Motor neuron (in vitro differentiated cells): Measurements from ENCODE around the gene MAVS. TPM values are rescaled to one million over a fixed set of nuclear protein-coding genes. Genes with fewer than 3 reads are reported as not detected.
"Not testable (repeated sequence)": the region's sequence is repeated elsewhere in the genome, so short reads cannot be mapped to it uniquely, and the experiment has no call there.

Source experiments
- ATAC-seq, 8 experiments: fragments of 200-7000 bp; cut with Tn5 transposase; replicated peaks in 6 of 8; 2 replicates each; pipeline ENCODE4 v1.8.0; 2021; ENCODE audit warnings: mild to moderate bottlenecking in 8 of 8, moderate library complexity in 8 of 8
- H3K27ac ChIP-seq, 2 donors: fragments of 250-450 bp; sonication (Bioruptor Pico); 2 replicates each; pipeline ENCODE4 v1.9.0; 2021; ENCODE audit warnings: antibody characterized with exemption in 2 of 2, mild to moderate bottlenecking in 2 of 2, moderate library complexity in 1 of 2
- H3K4me1 ChIP-seq, 2 donors: fragments of 250-450 bp; sonication (Bioruptor Pico); replicated peaks in 1 of 2; 2 replicates each; pipeline ENCODE4 v1.6.1; 2021; ENCODE audit warnings: antibody characterized with exemption in 2 of 2, mild to moderate bottlenecking in 2 of 2, moderate library complexity in 1 of 2
- H3K4me3 ChIP-seq, 5 donors: fragments of 250-450 bp; sonication (Bioruptor Pico); 2 replicates each; pipeline ENCODE4 v1.9.0; 2021; ENCODE audit warnings: antibody characterized with exemption in 5 of 5, mild to moderate bottlenecking in 5 of 5, moderate library complexity in 4 of 5
- WGBS, 10 experiments: fragments of 450-650 bp; shearing (Covaris generic); methylation state at CpG; one replicate each; pipeline ENCODE4 v1.0.0; 2022; 5-methylcytosine and 5-hydroxymethylcytosine counted together
- in situ Hi-C, 9 experiments: fragments of 400-800 bp; cut with MboI; loops; one replicate each; pipeline ENCODE4 v1.15.0; 2021; ENCODE audit warnings: low sequenced_read_pairs in 9 of 9, low pct_unique_long_range_greater_than_20kb in 2 of 9; ENCODE audit not compliant: unreplicated experiment in 9 of 9
- total RNA-seq, 8 experiments: library from RNA; unstranded; fragments of 300-600 nt; gene quantifications; 2 replicates each; pipeline versions ENCODE4 v1.2.3 to v1.2.4, GENCODE V29; 2022

MAVS gene
- total RNA-seq, 8 experiments from 2014 or later, result 5.9 to 38.8 (median 15.5) TPM

DNA sequence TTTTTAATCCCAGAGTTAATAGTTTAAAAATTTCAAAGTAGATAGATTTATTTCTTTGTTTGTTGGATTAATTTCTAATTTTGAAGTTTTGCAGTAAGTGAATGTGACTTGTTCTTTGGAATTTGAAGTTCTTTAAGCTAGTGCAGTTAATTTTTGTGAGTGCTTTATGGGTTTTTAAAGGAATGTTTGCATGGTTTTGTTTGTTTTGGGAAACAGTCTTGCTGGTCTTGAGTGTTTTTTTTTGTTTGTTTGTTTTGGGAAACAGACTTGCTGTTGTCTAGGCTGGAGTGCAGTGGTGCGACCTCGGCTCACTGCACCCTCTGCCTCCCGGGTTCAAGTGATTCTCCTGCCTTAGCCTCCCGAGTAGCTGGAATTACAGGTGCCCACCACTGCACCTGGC is 52.0 kb downstream of the MAVS start:
- Histone ChIP-seq H3K27ac (no peak overlapping the region), H3K4me1 (peaks cover 6% of the 10 kb centered on the region in 2 donors), H3K4me3 (no peak overlapping the region)
- 64 to 100% (median 92%) methylated on average over 3 to 4 of the region's 4 CpGs; no CpG with 5 or more reads in 7 of the 10 experiments for WGBS, 10 experiments
- in situ Hi-C loops, result loop anchor here in 1 of 9 experiments (25.0 kb wide), 1 partner anchor 189 kb away; no protein-coding TSS in a partner anchor
- ATAC-seq, result no peak

DNA sequence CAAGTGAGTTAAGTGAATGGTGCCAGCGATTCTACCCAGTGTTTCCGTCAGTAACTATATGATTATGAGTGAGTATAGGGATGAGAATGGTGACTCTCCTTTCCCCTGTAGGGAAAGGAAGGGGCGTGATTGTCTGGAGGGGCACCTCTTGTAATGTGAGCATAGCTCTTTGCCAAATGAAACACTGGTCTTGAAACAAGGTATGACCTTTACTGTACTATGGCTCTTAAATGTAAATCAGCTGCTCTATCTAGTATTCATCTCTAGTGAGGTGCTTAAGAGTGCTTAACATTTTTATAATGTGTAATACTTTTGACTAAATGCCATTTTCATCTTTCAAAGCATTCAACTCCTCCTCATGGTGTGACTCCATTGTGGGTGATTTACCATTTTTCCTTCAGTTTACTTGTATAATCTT is 53.6 kb downstream of the MAVS start:
- no peak overlapping the region for H3K4me3 ChIP-seq
- 77 to 100% (median 89%) methylated on average over 1 to 3 of the region's 3 CpGs; no CpG with 5 or more reads in 3 of the 10 experiments for WGBS, 10 experiments
- in situ Hi-C loops, result no loop called here
- peaks cover 6% of the 10 kb centered on the region in 2 donors for H3K4me1 ChIP-seq
- peak in 1 of 8 experiments; percentile 26 for ATAC-seq
- H3K27ac ChIP-seq, result no peak overlapping the region

GRCh38 chr20:3901028-3901705 is 54.5 kb downstream of the MAVS start:
- H3K4me3 ChIP-seq, result no peak overlapping the region
- no peak for ATAC-seq
- in situ Hi-C loops, result no loop called here
- no peak overlapping the region for H3K27ac ChIP-seq
- 0 to 100% (median 79%) methylated on average over 1 to 3 of the region's 3 CpGs; no CpG with 5 or more reads in 1 of the 10 experiments for WGBS, 10 experiments
- peaks cover 6% of the 10 kb centered on the region in 2 donors for H3K4me1 ChIP-seq

GRCh38 chr20:3901706-3902440 is 55.2 kb downstream of the MAVS start:
- WGBS, 10 experiments, result 62 to 100% (median 97%) methylated on average over 1 to 9 of the region's 9 CpGs
- no peak overlapping the region for H3K4me3 ChIP-seq
- H3K27ac ChIP-seq, result no peak overlapping the region
- no peak for ATAC-seq
- in situ Hi-C loops, result no loop called here
- H3K4me1 ChIP-seq, result peaks cover 6% of the 10 kb centered on the region in 2 donors

DNA sequence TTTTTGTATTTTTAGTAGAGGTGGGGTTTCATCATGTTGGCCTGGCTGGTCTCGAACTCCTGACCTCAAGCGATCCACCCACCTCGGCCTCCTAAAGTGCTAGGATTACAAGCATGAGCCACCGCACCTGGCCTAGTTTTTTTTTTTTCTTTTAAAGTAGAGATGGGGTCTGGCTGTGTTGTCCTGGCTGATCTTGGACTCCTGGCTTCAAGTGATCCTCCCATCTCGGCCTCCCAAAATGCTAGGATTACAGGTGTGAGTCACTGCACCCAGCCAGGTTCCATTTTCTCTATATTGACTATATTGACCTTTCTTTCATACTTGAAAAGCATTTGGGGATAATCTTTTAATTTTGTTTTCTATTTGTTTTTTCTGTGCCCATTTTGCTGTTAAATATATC is 55.8 kb downstream of the MAVS start:
- no peak overlapping the region for H3K27ac ChIP-seq
- H3K4me3 ChIP-seq, result no peak overlapping the region
- WGBS, 10 experiments, result 95 to 100% (median 100%) methylated on average over 1 to 5 of the region's 5 CpGs; no CpG with 5 or more reads in 1 of the 10 experiments
- in situ Hi-C loops, result no loop called here
- ATAC-seq, result no peak
- peaks cover 6% of the 10 kb centered on the region in 2 donors for H3K4me1 ChIP-seq

GRCh38 chr20:3904224-3904623 is 57.6 kb downstream of the MAVS start:
- H3K4me1 ChIP-seq, result peaks cover 4 to 6% of the 10 kb centered on the region in 2 donors
- no peak overlapping the region for H3K4me3 ChIP-seq
- ATAC-seq, result no peak
- in situ Hi-C loops, result no loop called here
- WGBS, 10 experiments, result 15 to 100% (median 80%) methylated on average over 1 to 2 of the region's 2 CpGs; no CpG with 5 or more reads in 1 of the 10 experiments
- no peak overlapping the region for H3K27ac ChIP-seq

- in situ Hi-C loops, result no loop called here
- WGBS, 10 experiments, result 43 to 100% (median 84%) methylated on average over 1 to 5 of the region's 5 CpGs; no CpG with 5 or more reads in 2 of the 10 experiments
- no peak for ATAC-seq
- Histone ChIP-seq H3K4me1 (peaks cover 2 to 5% of the 10 kb centered on the region in 2 donors), H3K4me3 (no peak overlapping the region), H3K27ac (no peak overlapping the region)
Observed at GRCh38 chr20:3904857-3905256, 58.2 kb downstream of the MAVS start.

GRCh38 chr20:3906744-3907721 is 60.4 kb downstream of the MAVS start:
- in situ Hi-C loops, ATAC-seq, H3K4me3 ChIP-seq, H3K4me1 ChIP-seq, H3K27ac ChIP-seq: not testable (repeated sequence)
- 89 to 100% (median 94%) methylated on average over 4 to 12 of the region's 17 CpGs for WGBS, 10 experiments

- in situ Hi-C loops, result no loop called here
- ATAC-seq, result no peak
- WGBS, 10 experiments, result 50 to 100% (median 98%) methylated on average over 1 to 4 of the region's 4 CpGs; no CpG with 5 or more reads in 2 of the 10 experiments
Observed at GRCh38 chr20:3908667-3909066, 62.0 kb downstream of the MAVS start.

GRCh38 chr20:3909952-3910366 is 63.3 kb downstream of the MAVS start:
- Histone ChIP-seq H3K4me1 (no peaks in the 10 kb centered on the region), H3K4me3 (no peak overlapping the region), H3K27ac (no peak overlapping the region)
- in situ Hi-C loops, result no loop called here
- ATAC-seq, result no peak

More at GRCh38 chr20:3908667-3909066, 62.0 kb downstream of the MAVS start:
- Histone ChIP-seq H3K4me1 (no peaks in the 10 kb centered on the region), H3K27ac (no peak overlapping the region), H3K4me3 (no peak overlapping the region)

DNA sequence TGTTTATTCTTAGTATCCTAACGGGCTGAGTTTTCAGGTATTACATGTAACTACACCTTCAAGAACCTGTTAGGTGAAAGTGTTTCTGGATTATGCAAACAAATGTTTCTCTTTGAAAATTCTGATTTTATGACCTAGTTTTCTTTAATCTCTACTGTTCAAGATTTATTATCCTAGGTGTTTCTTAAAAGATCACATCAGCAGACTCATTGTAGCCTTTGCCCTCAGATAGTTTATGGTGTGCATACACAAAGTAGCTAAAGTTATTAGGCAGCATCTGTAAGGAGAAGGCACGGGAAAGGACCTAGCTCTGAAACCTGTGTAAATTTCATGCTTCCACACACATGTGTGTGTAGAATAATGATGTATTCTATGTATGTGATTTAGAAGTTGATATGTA is 64.2 kb downstream of the MAVS start:
- in situ Hi-C loops, result no loop called here
- Histone ChIP-seq H3K4me1 (no peaks in the 10 kb centered on the region), H3K27ac (no peak overlapping the region), H3K4me3 (no peak overlapping the region)
- ATAC-seq, result no peak
- WGBS, 10 experiments, result 40 to 100% (median 89%) methylated on average over 1 to 2 of the region's 2 CpGs; no CpG with 5 or more reads in 2 of the 10 experiments

GRCh38 chr20:3911956-3912355 is 65.3 kb downstream of the MAVS start:
- Histone ChIP-seq H3K27ac (no peak overlapping the region), H3K4me3 (no peak overlapping the region), H3K4me1 (no peaks in the 10 kb centered on the region)
- in situ Hi-C loops, result no loop called here
- ATAC-seq, result peak in 3 of 8 experiments; percentile 20 to 53 (median 29)
- WGBS, 10 experiments, result 71 to 100% (median 86%) methylated on average over 1 to 2 of the region's 2 CpGs; no CpG with 5 or more reads in 2 of the 10 experiments
